SK-N-SH treated with all-trans-retinoic acid at 6 μM for 48 hours (cell line): ENCODE results near the gene MRPL58.

Experiments used
- ATAC-seq: fragments of 200-7000 bp; cut with Tn5 transposase; 3 replicates; pipeline ENCODE4 v1.9.1; 2020; ENCODE audit warnings: mild to moderate bottlenecking, moderate library complexity
- ARNTL ChIP-seq: fragments of 450-650 bp; formaldehyde crosslinking; IDR thresholded peaks from 2 replicates; pipeline ENCODE4 v1.5.0; 2020; ENCODE audit warnings: low read depth, mild to moderate bottlenecking, moderate library complexity, borderline replicate concordance
- BACH2 ChIP-seq: fragments of 250-450 bp; sonication (Bioruptor Pico); IDR thresholded peaks from 2 replicates; pipeline ENCODE4 v1.9.0; 2021; ENCODE audit warnings: mild to moderate bottlenecking, borderline replicate concordance
- CREB5 ChIP-seq: fragments of 250-450 bp; sonication (Bioruptor Pico); IDR thresholded peaks from 2 replicates; pipeline ENCODE4 v1.5.1; 2020; ENCODE audit warnings: low read depth, mild to moderate bottlenecking, moderate library complexity
- CSDC2 ChIP-seq: fragments of 250-450 bp; sonication (Bioruptor Pico); IDR thresholded peaks from 2 replicates; pipeline ENCODE4 v1.5.0; 2020; ENCODE audit warnings: mild to moderate bottlenecking, moderate library complexity
- CSRNP3 ChIP-seq: fragments of 250-450 bp; sonication (Bioruptor Pico); IDR thresholded peaks from 2 replicates; pipeline ENCODE4 v1.5.1; 2021; ENCODE audit warnings: mild to moderate bottlenecking, moderate library complexity
- ESRRG ChIP-seq: fragments of 250-450 bp; sonication (Bioruptor Pico); IDR thresholded peaks from 2 replicates; pipeline ENCODE4 v1.6.1; 2021; ENCODE audit warnings: mild to moderate bottlenecking
- GLIS3 ChIP-seq: fragments of 250-450 bp; sonication (Bioruptor Pico); IDR thresholded peaks from 2 replicates; pipeline ENCODE4 v1.5.0; 2020; ENCODE audit warnings: mild to moderate bottlenecking, moderate library complexity
- ISL1 ChIP-seq: fragments of 250-450 bp; sonication (Bioruptor Pico); IDR thresholded peaks from 2 replicates; pipeline ENCODE4 v2.1.2; 2022; ENCODE audit warnings: mild to moderate bottlenecking, moderate library complexity
- OSR1 ChIP-seq: fragments of 250-450 bp; sonication (Bioruptor Pico); IDR thresholded peaks from 2 replicates; pipeline ENCODE4 v1.8.0; 2022; ENCODE audit warnings: moderate library complexity, mild to moderate bottlenecking, inconsistent platforms
- PPARA ChIP-seq: fragments of 250-450 bp; sonication (Bioruptor Pico); IDR thresholded peaks from 2 replicates; pipeline ENCODE4 v1.5.0; 2020; ENCODE audit warnings: mild to moderate bottlenecking, borderline replicate concordance
- RARB ChIP-seq: fragments of 250-450 bp; sonication (Bioruptor Pico); IDR thresholded peaks from 2 replicates; pipeline ENCODE4 v1.8.0; 2021; ENCODE audit warnings: mild to moderate bottlenecking, moderate library complexity
- SNAI2 ChIP-seq: fragments of 250-450 bp; sonication (Bioruptor Pico); IDR thresholded peaks from 2 replicates; pipeline ENCODE4 v1.5.0; 2020; ENCODE audit warnings: mild to moderate bottlenecking, moderate library complexity
- TOX ChIP-seq: fragments of 250-450 bp; sonication (Bioruptor Pico); IDR thresholded peaks from 2 replicates; pipeline ENCODE4 v1.8.0; 2021; ENCODE audit warnings: mild to moderate bottlenecking, moderate library complexity, borderline replicate concordance
- TSHZ2 ChIP-seq: fragments of 250-450 bp; sonication (Bioruptor Pico); IDR thresholded peaks from 2 replicates; pipeline ENCODE4 v1.5.0; 2020; ENCODE audit warnings: mild to moderate bottlenecking, moderate library complexity
- ZC3H10 ChIP-seq: fragments of 250-450 bp; sonication (Bioruptor Pico); IDR thresholded peaks from 2 replicates; pipeline ENCODE4 v1.5.1; 2021; ENCODE audit warnings: mild to moderate bottlenecking, moderate library complexity
- ZFP3 ChIP-seq: fragments of 250-450 bp; sonication (Bioruptor Pico); IDR thresholded peaks from 2 replicates; pipeline ENCODE4 v1.5.0; 2020; ENCODE audit warnings: mild to moderate bottlenecking, moderate library complexity
- ZFP30 ChIP-seq: fragments of 450-650 bp; formaldehyde crosslinking; IDR thresholded peaks from 2 replicates; pipeline ENCODE4 v1.5.0; 2022; ENCODE audit warnings: mild to moderate bottlenecking, moderate library complexity
- ZNF70 ChIP-seq: fragments of 450-650 bp; formaldehyde crosslinking; IDR thresholded peaks from 2 replicates; pipeline ENCODE4 v1.5.0; 2020; ENCODE audit warnings: mild to moderate bottlenecking, moderate library complexity
- ZNF8 ChIP-seq: fragments of 450-650 bp; formaldehyde crosslinking; IDR thresholded peaks from 2 replicates; pipeline ENCODE4 v1.5.0; 2020; ENCODE audit warnings: mild to moderate bottlenecking, moderate library complexity
- TF ChIP-seq, protein P1 (sequence below): fragments of 250-450 bp; sonication (Bioruptor Pico); IDR thresholded peaks from 2 replicates; pipeline ENCODE4 v1.8.0; 2020; ENCODE audit warnings: mild to moderate bottlenecking, moderate library complexity, borderline replicate concordance

Gene MRPL58

GRCh38 chr17:74990581-74991105, 21.8 kb upstream of the MRPL58 start:
- TF ChIP-seq GLIS3 (CRISPR knock-in tag) (no peak), SNAI2 (CRISPR knock-in tag) (no peak), PPARA (CRISPR knock-in tag) (no peak), ZFP30 (no peak), OSR1 (CRISPR knock-in tag) (no peak), TOX (CRISPR knock-in tag) (no peak), TSHZ2 (CRISPR knock-in tag) (no peak), ZNF8 (CRISPR knock-in tag) (no peak)
- ATAC-seq = no peak

GRCh38 chr17:74992223-74992622, 20.2 kb upstream of the MRPL58 start:
- no peak for ATAC-seq
- no peak for TF ChIP-seq ZNF70 (CRISPR knock-in tag)
- TF ChIP-seq ARNTL (CRISPR knock-in tag) = no peak
- TF ChIP-seq ESRRG = no peak
- TF ChIP-seq OSR1 (CRISPR knock-in tag) = no peak
- TF ChIP-seq CSRNP3 = no peak
- TF ChIP-seq PPARA (CRISPR knock-in tag) = no peak
- no peak for TF ChIP-seq ISL1
- no peak for TF ChIP-seq CSDC2 (CRISPR knock-in tag)
- no peak for TF ChIP-seq CREB5 (CRISPR knock-in tag)
- TF ChIP-seq, protein P1, sequence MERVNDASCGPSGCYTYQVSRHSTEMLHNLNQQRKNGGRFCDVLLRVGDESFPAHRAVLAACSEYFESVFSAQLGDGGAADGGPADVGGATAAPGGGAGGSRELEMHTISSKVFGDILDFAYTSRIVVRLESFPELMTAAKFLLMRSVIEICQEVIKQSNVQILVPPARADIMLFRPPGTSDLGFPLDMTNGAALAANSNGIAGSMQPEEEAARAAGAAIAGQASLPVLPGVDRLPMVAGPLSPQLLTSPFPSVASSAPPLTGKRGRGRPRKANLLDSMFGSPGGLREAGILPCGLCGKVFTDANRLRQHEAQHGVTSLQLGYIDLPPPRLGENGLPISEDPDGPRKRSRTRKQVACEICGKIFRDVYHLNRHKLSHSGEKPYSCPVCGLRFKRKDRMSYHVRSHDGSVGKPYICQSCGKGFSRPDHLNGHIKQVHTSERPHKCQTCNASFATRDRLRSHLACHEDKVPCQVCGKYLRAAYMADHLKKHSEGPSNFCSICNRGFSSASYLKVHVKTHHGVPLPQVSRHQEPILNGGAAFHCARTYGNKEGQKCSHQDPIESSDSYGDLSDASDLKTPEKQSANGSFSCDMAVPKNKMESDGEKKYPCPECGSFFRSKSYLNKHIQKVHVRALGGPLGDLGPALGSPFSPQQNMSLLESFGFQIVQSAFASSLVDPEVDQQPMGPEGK = no peak
- no peak for TF ChIP-seq BACH2
- TF ChIP-seq TOX (CRISPR knock-in tag) = no peak
- TF ChIP-seq ZNF8 (CRISPR knock-in tag) = no peak

- no peak for TF ChIP-seq ARNTL (CRISPR knock-in tag)
- no peak for TF ChIP-seq ZFP3 (CRISPR knock-in tag)
- no peak for TF ChIP-seq CSRNP3
- no peak for TF ChIP-seq CSDC2 (CRISPR knock-in tag)
- no peak for TF ChIP-seq RARB (CRISPR knock-in tag)
- TF ChIP-seq ISL1 = no peak
- TF ChIP-seq TOX (CRISPR knock-in tag) = no peak
- TF ChIP-seq SNAI2 (CRISPR knock-in tag) = no peak
- TF ChIP-seq TSHZ2 (CRISPR knock-in tag) = no peak
- no peak for TF ChIP-seq GLIS3 (CRISPR knock-in tag)
- no peak for TF ChIP-seq ZC3H10 (CRISPR knock-in tag)
- TF ChIP-seq BACH2 = no peak
- no peak for TF ChIP-seq ZNF8 (CRISPR knock-in tag)
- no peak for TF ChIP-seq PPARA (CRISPR knock-in tag)
These were observed 18.0 kb upstream of the MRPL58 start for GRCh38 chr17:74994440-74994839.

More at GRCh38 chr17:74994440-74994839, 18.0 kb upstream of the MRPL58 start:
- no peak for ATAC-seq
